Tibial nerve (tissue), 3 donors: Measurements from ENCODE around the gene SNAI3.

Experiments used
- POLR2A ChIP-seq, 2 donors: fragments of 450-650 bp; IDR thresholded peaks; one replicate each; pipeline ENCODE4 v1.6.1; 2017; ENCODE audit warnings: antibody characterized with exemption in 2 of 2, mild to moderate bottlenecking in 2 of 2, moderate library complexity in 2 of 2
- TF ChIP-seq, protein P1 (sequence below), 5 experiments: fragments of 200-600 bp in 3 of 5; fragments of 450-650 bp in 2 of 5; sonication (generic) in 3 of 5; IDR thresholded peaks; one replicate each; pipeline ENCODE4 v1.5.1; 2016 to 2019; ENCODE audit warnings: antibody characterized with exemption in 5 of 5, mild to moderate bottlenecking in 3 of 5, moderate library complexity in 2 of 5

DNA sequence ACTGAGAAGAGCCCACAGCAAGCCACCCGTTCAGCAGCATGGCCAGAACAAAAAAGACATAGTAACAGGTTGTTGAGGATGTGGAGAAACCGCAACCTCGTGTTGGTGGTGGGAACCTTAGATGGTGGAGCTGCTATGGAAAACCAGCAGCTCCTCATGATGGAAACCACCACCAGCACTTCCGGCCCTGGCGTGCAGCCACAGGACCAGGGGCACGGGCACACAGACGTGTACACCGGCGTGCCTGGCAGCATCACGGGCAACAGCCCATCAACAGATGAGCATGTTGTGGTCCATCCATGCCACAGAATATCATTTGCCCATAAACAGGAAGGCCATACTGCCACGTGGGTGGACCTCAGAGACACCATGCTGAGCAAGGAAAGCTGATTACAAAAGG, 31.9 kb upstream of the SNAI3 start:
- TF ChIP-seq, protein P1, sequence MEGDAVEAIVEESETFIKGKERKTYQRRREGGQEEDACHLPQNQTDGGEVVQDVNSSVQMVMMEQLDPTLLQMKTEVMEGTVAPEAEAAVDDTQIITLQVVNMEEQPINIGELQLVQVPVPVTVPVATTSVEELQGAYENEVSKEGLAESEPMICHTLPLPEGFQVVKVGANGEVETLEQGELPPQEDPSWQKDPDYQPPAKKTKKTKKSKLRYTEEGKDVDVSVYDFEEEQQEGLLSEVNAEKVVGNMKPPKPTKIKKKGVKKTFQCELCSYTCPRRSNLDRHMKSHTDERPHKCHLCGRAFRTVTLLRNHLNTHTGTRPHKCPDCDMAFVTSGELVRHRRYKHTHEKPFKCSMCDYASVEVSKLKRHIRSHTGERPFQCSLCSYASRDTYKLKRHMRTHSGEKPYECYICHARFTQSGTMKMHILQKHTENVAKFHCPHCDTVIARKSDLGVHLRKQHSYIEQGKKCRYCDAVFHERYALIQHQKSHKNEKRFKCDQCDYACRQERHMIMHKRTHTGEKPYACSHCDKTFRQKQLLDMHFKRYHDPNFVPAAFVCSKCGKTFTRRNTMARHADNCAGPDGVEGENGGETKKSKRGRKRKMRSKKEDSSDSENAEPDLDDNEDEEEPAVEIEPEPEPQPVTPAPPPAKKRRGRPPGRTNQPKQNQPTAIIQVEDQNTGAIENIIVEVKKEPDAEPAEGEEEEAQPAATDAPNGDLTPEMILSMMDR (IDR thresholded peaks at IDR 0.05): no peak
- TF ChIP-seq POLR2A (IDR thresholded peaks at IDR 0.05): no peak
